ENCODE data around the gene TYW1B.
"Not testable (repeated sequence)": the region's sequence is repeated elsewhere in the genome, so short reads cannot be mapped to it uniquely, and the experiment has no call there.

The TYW1B gene

GRCh38 chr7:72751978-72752377 lies 76.0 kb downstream of the TYW1B start:
- TF ChIP-seq, protein P1, sequence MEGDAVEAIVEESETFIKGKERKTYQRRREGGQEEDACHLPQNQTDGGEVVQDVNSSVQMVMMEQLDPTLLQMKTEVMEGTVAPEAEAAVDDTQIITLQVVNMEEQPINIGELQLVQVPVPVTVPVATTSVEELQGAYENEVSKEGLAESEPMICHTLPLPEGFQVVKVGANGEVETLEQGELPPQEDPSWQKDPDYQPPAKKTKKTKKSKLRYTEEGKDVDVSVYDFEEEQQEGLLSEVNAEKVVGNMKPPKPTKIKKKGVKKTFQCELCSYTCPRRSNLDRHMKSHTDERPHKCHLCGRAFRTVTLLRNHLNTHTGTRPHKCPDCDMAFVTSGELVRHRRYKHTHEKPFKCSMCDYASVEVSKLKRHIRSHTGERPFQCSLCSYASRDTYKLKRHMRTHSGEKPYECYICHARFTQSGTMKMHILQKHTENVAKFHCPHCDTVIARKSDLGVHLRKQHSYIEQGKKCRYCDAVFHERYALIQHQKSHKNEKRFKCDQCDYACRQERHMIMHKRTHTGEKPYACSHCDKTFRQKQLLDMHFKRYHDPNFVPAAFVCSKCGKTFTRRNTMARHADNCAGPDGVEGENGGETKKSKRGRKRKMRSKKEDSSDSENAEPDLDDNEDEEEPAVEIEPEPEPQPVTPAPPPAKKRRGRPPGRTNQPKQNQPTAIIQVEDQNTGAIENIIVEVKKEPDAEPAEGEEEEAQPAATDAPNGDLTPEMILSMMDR (IDR thresholded peaks at IDR 0.05; ENCODE audit: low read depth, low read length), result peak; percentile 11
- peak in 1 of 2 donors; percentile 8 for DNase-seq (ENCODE audit: low read depth in 2 of 2)
- H3K4me3 ChIP-seq (replicated peaks in 1 of 2; ENCODE audit: low read depth in 2 of 2, low read length in 2 of 2), result no peak overlapping the region

DNA sequence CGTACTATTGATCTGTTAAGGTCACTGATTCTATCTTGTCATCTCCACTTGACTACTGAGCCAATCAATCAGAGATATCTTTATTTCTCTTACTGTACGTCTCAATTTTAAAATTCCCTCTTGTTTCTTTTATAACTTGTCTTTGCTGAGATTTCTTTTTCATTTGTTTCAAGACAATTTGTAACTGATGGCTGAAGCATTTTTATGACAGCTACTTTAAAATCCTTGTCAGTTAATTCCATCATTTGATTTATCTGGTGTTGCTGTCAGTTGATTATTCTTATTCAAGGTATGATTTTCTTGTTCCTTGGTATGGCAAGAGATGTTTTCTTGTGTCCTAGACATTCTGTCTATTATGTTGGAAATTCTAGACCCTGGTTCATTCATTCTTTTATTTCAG lies 76.6 kb downstream of the TYW1B start:
- TF ChIP-seq, protein P1 (IDR thresholded peaks at IDR 0.05; ENCODE audit: low read depth, low read length), result no peak
- DNase-seq (ENCODE audit: low read depth in 2 of 2), result no peak
- no peak overlapping the region for H3K4me3 ChIP-seq (replicated peaks in 1 of 2; ENCODE audit: low read depth in 2 of 2, low read length in 2 of 2)

GRCh38 chr7:72748649-72749048 lies 79.4 kb downstream of the TYW1B start:
- DNase-seq (ENCODE audit: low read depth in 2 of 2); H3K4me3 ChIP-seq (replicated peaks in 1 of 2; ENCODE audit: low read depth in 2 of 2, low read length in 2 of 2): not testable (repeated sequence)

DNA sequence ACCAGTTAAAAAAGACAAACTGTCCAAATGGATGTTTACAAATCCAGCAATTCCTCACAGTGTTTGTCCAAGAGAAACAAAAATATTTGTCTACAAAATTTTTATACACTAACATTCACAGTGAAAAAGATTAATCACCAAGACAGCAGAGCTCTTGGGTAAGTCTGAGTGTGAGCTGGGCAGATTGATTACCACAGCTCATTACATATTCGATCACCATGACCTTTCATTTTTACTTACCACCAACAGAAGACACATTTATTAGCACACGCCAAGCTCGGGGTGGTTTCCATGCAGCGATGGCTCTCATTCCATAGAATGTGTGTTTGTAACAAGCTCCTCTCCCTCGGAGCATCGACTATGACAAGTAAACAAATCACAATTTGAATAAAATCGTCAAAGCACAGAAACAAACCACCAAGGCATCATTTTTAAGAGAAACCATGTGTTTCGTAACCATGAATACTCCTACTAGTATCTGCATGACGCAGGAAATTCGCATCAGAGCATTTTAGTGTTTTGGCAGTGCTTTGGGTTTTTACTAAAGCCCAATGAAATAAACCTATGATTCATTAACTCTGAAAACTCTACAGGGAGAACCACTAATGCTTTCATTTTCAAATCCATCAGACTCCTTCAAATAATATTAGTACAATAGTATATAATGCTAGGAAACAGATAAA lies 83.6 kb downstream of the TYW1B start:
- H3K4me3 ChIP-seq (replicated peaks in 1 of 2; ENCODE audit: low read depth in 2 of 2, low read length in 2 of 2), result not testable (repeated sequence)
- peak; percentile 55 to 87 for DNase-seq (ENCODE audit: low read depth in 2 of 2)

- H3K4me3 ChIP-seq (replicated peaks in 1 of 2; ENCODE audit: low read depth in 2 of 2, low read length in 2 of 2), result not testable (repeated sequence)
These were observed 84.2 kb downstream of the TYW1B start for GRCh38 chr7:72743801-72744200.

DNA sequence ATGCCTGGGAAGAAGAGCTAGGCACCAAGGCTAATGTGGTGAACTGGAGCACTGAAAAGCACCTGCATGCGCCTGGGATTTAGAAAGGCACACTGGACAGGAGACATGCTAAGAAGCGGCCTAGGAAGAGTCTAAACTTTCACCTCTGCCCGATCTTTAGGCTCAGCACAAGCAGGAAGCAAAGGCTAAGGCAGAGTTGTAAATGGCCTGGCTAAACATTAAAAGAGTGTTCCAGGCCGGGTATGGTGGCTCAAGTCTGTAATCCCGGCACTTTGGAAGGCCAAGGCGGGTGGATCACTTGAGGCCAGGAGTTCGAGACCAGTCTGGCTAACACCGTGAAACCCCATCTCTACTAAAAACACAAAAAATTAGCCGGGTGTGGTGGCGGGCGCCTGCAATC lies 88.3 kb downstream of the TYW1B start:
- not testable (repeated sequence) for DNase-seq (ENCODE audit: low read depth in 2 of 2); H3K4me3 ChIP-seq (replicated peaks in 1 of 2; ENCODE audit: low read depth in 2 of 2, low read length in 2 of 2)

More at GRCh38 chr7:72743801-72744200, 84.2 kb downstream of the TYW1B start:
- DNase-seq (ENCODE audit: low read depth in 2 of 2), result not testable (repeated sequence)

DNA sequence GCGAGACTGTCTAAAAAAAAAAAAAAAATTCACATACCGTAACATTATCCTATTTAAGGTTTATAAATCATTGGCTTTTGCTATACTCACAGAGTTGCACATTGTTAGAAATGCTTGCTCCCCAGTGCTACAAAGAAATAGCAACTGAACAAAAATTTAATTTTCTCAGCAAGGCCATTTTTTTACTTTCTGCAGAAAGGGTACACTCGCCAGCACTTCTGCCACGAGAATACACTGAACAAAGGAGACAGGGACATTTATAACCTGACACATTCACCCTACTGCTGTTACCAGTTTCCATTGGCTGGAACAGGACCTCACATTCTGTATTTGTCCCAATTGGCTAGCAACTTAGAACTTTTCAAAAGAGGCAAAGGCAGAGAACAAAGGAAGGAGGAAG lies 92.1 kb downstream of the TYW1B start:
- H3K4me3 ChIP-seq (replicated peaks in 1 of 2; ENCODE audit: low read depth in 2 of 2, low read length in 2 of 2); DNase-seq (ENCODE audit: low read depth in 2 of 2): not testable (repeated sequence)

GRCh38 chr7:72730815-72731214 lies 97.2 kb downstream of the TYW1B start:
- DNase-seq (ENCODE audit: low read depth in 2 of 2); H3K4me3 ChIP-seq (replicated peaks in 1 of 2; ENCODE audit: low read depth in 2 of 2, low read length in 2 of 2): not testable (repeated sequence)

DNA sequence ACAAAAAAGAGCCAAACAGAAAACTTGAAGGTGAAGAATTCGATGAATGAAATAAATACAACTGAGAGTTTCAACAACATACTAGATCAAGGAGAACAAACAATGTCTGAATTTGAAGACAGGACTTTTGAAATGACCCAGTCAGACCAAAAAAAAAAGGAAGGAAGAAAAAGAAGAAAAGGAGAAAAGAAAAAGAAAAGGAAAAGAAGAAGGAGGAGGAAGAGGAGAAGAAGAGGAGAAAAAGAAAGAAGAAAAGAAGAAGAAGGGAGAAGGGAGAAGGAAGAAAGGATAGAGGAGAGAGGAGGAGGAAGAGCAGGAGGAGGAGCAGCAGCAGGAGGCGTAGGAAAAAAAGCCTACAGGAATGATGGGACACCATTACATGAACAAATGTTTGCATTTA lies 97.6 kb downstream of the TYW1B start:
- not testable (repeated sequence) for DNase-seq (ENCODE audit: low read depth in 2 of 2); H3K4me3 ChIP-seq (replicated peaks in 1 of 2; ENCODE audit: low read depth in 2 of 2, low read length in 2 of 2)

DNA sequence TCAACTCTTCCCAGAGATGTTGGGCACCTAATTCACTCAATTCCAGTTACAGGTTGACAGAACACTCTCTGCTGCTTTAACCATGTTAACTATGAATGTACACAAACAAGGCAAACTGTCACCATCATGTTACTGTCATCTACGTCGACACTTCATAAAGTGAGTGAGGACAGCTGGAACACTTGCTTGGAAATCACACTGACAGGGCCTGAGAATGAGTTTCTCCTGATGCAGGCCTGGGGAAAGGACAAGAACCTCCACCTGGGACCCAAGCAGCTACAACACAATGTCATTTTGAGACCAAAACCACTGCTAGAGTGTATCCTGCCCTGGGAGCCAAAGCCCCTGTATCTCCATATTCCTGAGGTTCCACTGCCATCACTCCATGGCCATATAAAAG lies 98.9 kb downstream of the TYW1B start:
- H3K4me3 ChIP-seq (replicated peaks in 1 of 2; ENCODE audit: low read depth in 2 of 2, low read length in 2 of 2); DNase-seq (ENCODE audit: low read depth in 2 of 2): not testable (repeated sequence)

- not testable (repeated sequence) for DNase-seq (ENCODE audit: low read depth in 2 of 2); H3K4me3 ChIP-seq (replicated peaks in 1 of 2; ENCODE audit: low read depth in 2 of 2, low read length in 2 of 2)
These were observed 105.3 kb downstream of the TYW1B start for GRCh38 chr7:72722694-72723093.

DNA sequence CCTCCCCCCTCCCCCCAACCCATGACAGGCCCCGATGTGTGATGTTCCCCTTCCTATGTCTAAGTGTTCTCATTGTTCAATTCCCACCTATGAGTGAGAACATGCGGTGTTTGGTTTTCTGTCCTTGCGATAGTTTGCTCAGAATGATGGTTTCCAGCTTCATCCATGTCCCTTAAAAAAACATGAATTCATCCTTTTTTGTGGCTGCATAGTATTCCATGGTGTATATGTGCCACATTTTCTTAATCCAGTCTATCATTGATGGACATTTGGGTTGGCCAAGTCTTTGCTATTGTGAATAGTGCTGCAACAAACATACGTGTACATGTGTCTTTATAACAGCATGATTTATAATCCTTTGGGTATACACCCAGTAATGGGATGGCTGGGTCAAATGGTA lies 107.1 kb downstream of the TYW1B start:
- not testable (repeated sequence) for H3K4me3 ChIP-seq (replicated peaks in 1 of 2; ENCODE audit: low read depth in 2 of 2, low read length in 2 of 2); DNase-seq (ENCODE audit: low read depth in 2 of 2)

DNA sequence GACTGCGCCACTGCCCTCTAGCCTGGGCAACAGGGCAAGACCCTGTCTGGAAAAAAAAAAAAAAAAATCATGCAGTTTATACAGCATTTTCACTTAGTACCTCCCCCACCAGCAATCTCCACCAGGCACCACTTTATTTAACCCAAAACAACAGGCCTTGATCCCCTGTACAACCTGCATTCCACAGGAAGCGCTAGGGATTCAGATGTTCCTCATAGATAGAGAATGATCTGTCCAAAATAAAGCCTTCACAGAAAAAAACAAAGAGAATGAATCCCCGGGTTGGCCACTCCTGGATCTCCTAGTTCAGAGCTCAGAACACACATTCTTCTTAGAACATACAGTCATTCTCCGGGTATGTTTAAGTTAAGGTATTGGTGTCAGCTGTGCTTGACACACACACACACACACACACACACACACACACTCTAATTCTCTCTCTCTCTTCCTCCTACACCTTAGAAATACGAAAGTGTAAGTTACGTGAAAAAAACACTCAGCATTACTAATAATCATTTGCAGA lies 110.7 kb downstream of the TYW1B start:
- not testable (repeated sequence) for H3K4me3 ChIP-seq (replicated peaks in 1 of 2; ENCODE audit: low read depth in 2 of 2, low read length in 2 of 2)
- peak in 1 of 2 donors; percentile 37 for DNase-seq (ENCODE audit: low read depth in 2 of 2)

- DNase-seq (ENCODE audit: low read depth in 2 of 2), result not testable (repeated sequence)
These were observed 116.1 kb downstream of the TYW1B start for GRCh38 chr7:72711927-72712326.

More at GRCh38 chr7:72711927-72712326, 116.1 kb downstream of the TYW1B start:
- not testable (repeated sequence) for H3K4me3 ChIP-seq (replicated peaks in 1 of 2; ENCODE audit: low read depth in 2 of 2, low read length in 2 of 2)
